Kidney (tissue), 14 donors: ENCODE data around the gene SLC39A11. TPM values are rescaled to one million over a fixed set of nuclear protein-coding genes. Genes with fewer than 3 reads are reported as not detected.

ENCODE experiments used
- DNase-seq, 5 donors: peaks; one replicate each; pipeline ENCODE4 v3.0.0-alpha.2; 2013 to 2020
- FAIRE-seq: peaks from 2 replicates; lab custom pipeline; 2012; peaks lifted over from hg19 to GRCh38; lab: Jason Lieb, UNC
- H3K27ac ChIP-seq, 2 donors: one replicate each; pipeline ENCODE4 v1.7.0; 2013; ENCODE audit warnings: low read depth in 2 of 2, low read length in 2 of 2, inconsistent platforms in 1 of 2
- H3K27me3 ChIP-seq: one replicate; pipeline ENCODE4 v1.7.1; 2013; ENCODE audit warnings: low read length, inconsistent platforms; ENCODE audit not compliant: control insufficient read depth, insufficient read depth
- H3K36me3 ChIP-seq, 3 donors: one replicate each; pipeline versions ENCODE4 v1.7.0 to v1.7.1; 2013; ENCODE audit warnings: low read length in 3 of 3, control low read depth in 1 of 3, inconsistent platforms in 1 of 3; ENCODE audit not compliant: insufficient read depth in 3 of 3, control insufficient read depth in 2 of 3
- H3K4me1 ChIP-seq, 3 donors: one replicate each; pipeline versions ENCODE4 v1.7.0 to v1.7.1; 2013; ENCODE audit warnings: low read length in 3 of 3, inconsistent platforms in 1 of 3, low read depth in 1 of 3; ENCODE audit not compliant: control insufficient read depth in 2 of 3, insufficient read depth in 2 of 3
- H3K4me3 ChIP-seq, 3 donors: one replicate each; pipeline versions ENCODE4 v1.7.0 to v1.8.1; 2013; ENCODE audit warnings: low read length in 3 of 3, control low read depth in 1 of 3, inconsistent platforms in 1 of 3
- H3K9ac ChIP-seq, 3 donors: one replicate each; pipeline versions ENCODE4 v1.7.0 to v1.7.1; 2013; ENCODE audit warnings: low read length in 3 of 3, control low read depth in 1 of 3, inconsistent platforms in 1 of 3
- H3K9me3 ChIP-seq, 3 donors: one replicate each; pipeline versions ENCODE4 v1.7.0 to v1.7.1; 2013; ENCODE audit warnings: low read length in 3 of 3, control low read depth in 1 of 3, inconsistent platforms in 1 of 3; ENCODE audit not compliant: control insufficient read depth in 2 of 3, insufficient read depth in 1 of 3
- CTCF ChIP-seq: IDR thresholded peaks from 3 replicates; pipeline ENCODE4 v1.5.1; 2012; ENCODE audit warnings: mild to moderate bottlenecking, moderate library complexity, borderline replicate concordance; ENCODE audit not compliant: insufficient read depth; ENCODE audit errors: extremely low read depth
- intact Hi-C: fragments of 100-400 bp; cut with DNase I; formaldehyde crosslinking; loops from one replicate; pipeline ENCODE4 v1.11.1; 2022
- polyA plus RNA-seq: library from polyadenylated mRNA; stranded (reverse); fragments of 350-450 nt; fragmentation: Illumina TruSeq; extraction: RNeasy Lipid Tissue Mini Kit (QIAGEN cat#74804); gene quantifications from one replicate; pipeline ENCODE4 v1.2.3, GENCODE V29; 2014; ENCODE audit warnings: low read depth, low replicate concordance; ENCODE audit not compliant: insufficient read depth
- total RNA-seq: library from RNA; stranded (reverse); fragmentation: NEBNext Ultra II Directional; extraction: Animal tissue kit (Norgen Biotek cat#: 25700); gene quantifications from one replicate; pipeline ENCODE4 v1.2.1, GENCODE V29; 2021
- donor health status: control.
- donor health status: control.
- donor health status: control.
- donor health status: control.
- donor health status: control.
- donor health status: DM: yes; HTN: yes; CAD: no.
- donor health status: Normal renal cell carcinoma (clear cell type).

Gene SLC39A11
- total and polyA plus RNA-seq, 2 donors from 2014 or later = 19.7 to 37.2 TPM

GRCh38 chr17:72735048-72735447, 357.4 kb downstream of the SLC39A11 start:
- FAIRE-seq = no peak

GRCh38 chr17:72734613-72735012, 357.9 kb downstream of the SLC39A11 start:
- Histone ChIP-seq H3K4me1 (no peaks in the 10 kb centered on the region), H3K36me3 (no peaks in the 10 kb centered on the region), H3K9me3 (no peaks in the 10 kb centered on the region), H3K4me3 (no peak overlapping the region), H3K27me3 (no peaks in the 10 kb centered on the region), H3K9ac (no peak overlapping the region), H3K27ac (no peak overlapping the region)
- FAIRE-seq = no peak
- intact Hi-C loops = no loop called here
- no peak for TF ChIP-seq CTCF
- DNase-seq = no peak

More at GRCh38 chr17:72735048-72735447, 357.4 kb downstream of the SLC39A11 start:
- no peak overlapping the region for H3K4me3 ChIP-seq
- no peaks in the 10 kb centered on the region for H3K4me1 ChIP-seq
- no peak overlapping the region for H3K27ac ChIP-seq
- H3K9me3 ChIP-seq = no peaks in the 10 kb centered on the region
- no peak overlapping the region for H3K9ac ChIP-seq
- no peaks in the 10 kb centered on the region for H3K27me3 ChIP-seq
- no peak for TF ChIP-seq CTCF
- no peak for DNase-seq
- intact Hi-C loops = no loop called here
- H3K36me3 ChIP-seq = no peaks in the 10 kb centered on the region

GRCh38 chr17:72733619-72734282, 358.7 kb downstream of the SLC39A11 start:
- H3K9me3 ChIP-seq = no peaks in the 10 kb centered on the region
- intact Hi-C loops = no loop called here
- H3K4me1 ChIP-seq = no peaks in the 10 kb centered on the region
- no peaks in the 10 kb centered on the region for H3K36me3 ChIP-seq
- H3K9ac ChIP-seq = no peak overlapping the region
- H3K4me3 ChIP-seq = no peak overlapping the region
- H3K27ac ChIP-seq = no peak overlapping the region
- FAIRE-seq = no peak
- no peak for DNase-seq
- TF ChIP-seq CTCF = no peak
- no peaks in the 10 kb centered on the region for H3K27me3 ChIP-seq
